ENCODE data around the gene DOCK2.
A peak's percentile ranks its signal among the peaks of the same experiment; 100 is the strongest.

The DOCK2 gene

DNA sequence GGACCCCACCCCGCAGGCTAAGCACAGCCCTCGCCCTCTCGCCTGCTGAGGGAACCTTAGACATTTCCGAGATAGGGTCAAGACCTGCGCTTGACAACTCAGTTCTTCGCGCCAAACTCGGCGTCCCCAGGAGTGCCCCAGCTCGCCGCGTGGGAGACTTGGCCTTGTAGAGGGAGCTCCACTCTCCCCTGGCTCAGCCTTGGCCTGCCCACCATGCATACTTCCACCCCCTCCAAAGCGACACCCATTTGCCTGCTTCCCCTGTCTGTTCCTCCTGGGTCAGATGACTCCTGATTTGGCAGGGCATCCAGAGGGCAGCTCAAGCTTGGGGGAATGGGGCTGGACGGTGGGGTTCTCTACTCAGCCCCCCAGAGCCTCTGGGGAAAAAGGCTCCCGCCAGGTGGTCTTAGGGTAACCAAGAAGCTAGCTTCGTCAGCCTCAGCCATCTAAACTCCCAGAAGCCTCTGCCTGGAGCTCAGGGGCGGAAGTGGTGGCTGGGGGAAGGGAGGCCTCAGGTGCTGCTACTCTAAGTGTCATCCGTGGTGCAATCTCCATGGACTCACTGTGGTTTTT lies 560 bp downstream of the DOCK2 start:
- peak overlapping the region; percentile 75 for H3K9ac ChIP-seq (ENCODE audit: low read length)
- H3K27ac ChIP-seq (ENCODE audit: low read length), result peak overlapping the region; percentile 53; the same call in 1 of the 2 replicates
- peak overlapping the region; percentile 87 for H2AFZ ChIP-seq (ENCODE audit: low read length)
- H3K27me3 ChIP-seq (replicated peaks; ENCODE audit: insufficient read depth, low read length), result no peaks in the 10 kb centered on the region
- peak overlapping the region; percentile 69 for H3K4me3 ChIP-seq (ENCODE audit: low read length)
- no peak for TF ChIP-seq EZH2phosphoT487 (IDR thresholded peaks at IDR 0.05; ENCODE audit: low read length)
- TF ChIP-seq EZH2 (optimal IDR thresholded peaks at IDR 0.05; ENCODE audit: low read depth, low read length), result no peak
- TF ChIP-seq, protein P1, sequence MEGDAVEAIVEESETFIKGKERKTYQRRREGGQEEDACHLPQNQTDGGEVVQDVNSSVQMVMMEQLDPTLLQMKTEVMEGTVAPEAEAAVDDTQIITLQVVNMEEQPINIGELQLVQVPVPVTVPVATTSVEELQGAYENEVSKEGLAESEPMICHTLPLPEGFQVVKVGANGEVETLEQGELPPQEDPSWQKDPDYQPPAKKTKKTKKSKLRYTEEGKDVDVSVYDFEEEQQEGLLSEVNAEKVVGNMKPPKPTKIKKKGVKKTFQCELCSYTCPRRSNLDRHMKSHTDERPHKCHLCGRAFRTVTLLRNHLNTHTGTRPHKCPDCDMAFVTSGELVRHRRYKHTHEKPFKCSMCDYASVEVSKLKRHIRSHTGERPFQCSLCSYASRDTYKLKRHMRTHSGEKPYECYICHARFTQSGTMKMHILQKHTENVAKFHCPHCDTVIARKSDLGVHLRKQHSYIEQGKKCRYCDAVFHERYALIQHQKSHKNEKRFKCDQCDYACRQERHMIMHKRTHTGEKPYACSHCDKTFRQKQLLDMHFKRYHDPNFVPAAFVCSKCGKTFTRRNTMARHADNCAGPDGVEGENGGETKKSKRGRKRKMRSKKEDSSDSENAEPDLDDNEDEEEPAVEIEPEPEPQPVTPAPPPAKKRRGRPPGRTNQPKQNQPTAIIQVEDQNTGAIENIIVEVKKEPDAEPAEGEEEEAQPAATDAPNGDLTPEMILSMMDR (IDR thresholded peaks at IDR 0.05; ENCODE audit: low read length), result no peak
- no peaks in the 10 kb centered on the region for H4K20me1 ChIP-seq (ENCODE audit: insufficient read depth, low read length)
- H3K9me3 ChIP-seq (replicated peaks; ENCODE audit: insufficient read depth, low read length), result no peaks in the 10 kb centered on the region
- no peaks in the 10 kb centered on the region for H3K36me3 ChIP-seq (replicated peaks; ENCODE audit: insufficient read depth, low read length)
- peak overlapping the region; percentile 77 for H3K4me2 ChIP-seq (ENCODE audit: low read depth, low read length)
- H3K4me1 ChIP-seq (ENCODE audit: low read length), result peaks cover 9% of the 10 kb centered on the region
- DNase-seq, result peak; percentile 59
- H3F3A ChIP-seq (ENCODE audit: insufficient read depth, low read length), result no peaks in the 10 kb centered on the region
- no peaks in the 10 kb centered on the region for H3K9me2 ChIP-seq (replicated peaks; ENCODE audit: insufficient read depth, low read length)
- peaks cover 62% of the 10 kb centered on the region for H3K79me2 ChIP-seq (ENCODE audit: low read length)

DNA sequence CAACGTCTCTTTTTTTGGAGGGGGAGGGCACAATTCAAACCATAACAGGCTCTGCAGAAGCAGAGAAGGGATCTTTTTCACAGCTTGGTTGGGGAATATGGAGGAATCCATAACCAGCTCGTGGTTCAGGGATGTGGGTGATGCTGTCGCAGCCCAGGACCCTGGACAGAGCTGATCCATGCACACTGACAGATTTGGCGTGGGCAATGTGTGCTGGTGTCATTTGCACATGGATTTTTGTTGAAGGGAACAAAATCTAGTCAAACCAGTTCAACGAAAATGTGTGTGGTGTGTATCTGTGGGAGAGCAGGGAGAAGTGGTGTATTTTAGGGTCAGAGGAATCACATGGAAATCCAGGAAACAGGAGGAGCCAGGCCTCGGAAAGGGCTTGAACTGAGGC lies 4.2 kb downstream of the DOCK2 start:
- H3K9me2 ChIP-seq (replicated peaks; ENCODE audit: insufficient read depth, low read length), result no peaks in the 10 kb centered on the region
- no peak overlapping the region for H3K4me2 ChIP-seq (ENCODE audit: low read depth, low read length)
- H3K36me3 ChIP-seq (replicated peaks; ENCODE audit: insufficient read depth, low read length), result no peaks in the 10 kb centered on the region
- no peaks in the 10 kb centered on the region for H3F3A ChIP-seq (ENCODE audit: insufficient read depth, low read length)
- peaks cover 6% of the 10 kb centered on the region; the same call in 1 of the 2 replicates for H4K20me1 ChIP-seq (ENCODE audit: insufficient read depth, low read length)
- no peak overlapping the region for H3K27ac ChIP-seq (ENCODE audit: low read length)
- no peaks in the 10 kb centered on the region for H3K9me3 ChIP-seq (replicated peaks; ENCODE audit: insufficient read depth, low read length)
- H2AFZ ChIP-seq (ENCODE audit: low read length), result no peak overlapping the region
- peaks cover 97% of the 10 kb centered on the region for H3K79me2 ChIP-seq (ENCODE audit: low read length)
- TF ChIP-seq, protein P1 (IDR thresholded peaks at IDR 0.05; ENCODE audit: low read length), result no peak
- TF ChIP-seq EZH2 (optimal IDR thresholded peaks at IDR 0.05; ENCODE audit: low read depth, low read length), result no peak
- no peak for TF ChIP-seq EZH2phosphoT487 (IDR thresholded peaks at IDR 0.05; ENCODE audit: low read length)
- no peak overlapping the region for H3K4me3 ChIP-seq (ENCODE audit: low read length)
- H3K27me3 ChIP-seq (replicated peaks; ENCODE audit: insufficient read depth, low read length), result no peaks in the 10 kb centered on the region
- H3K4me1 ChIP-seq (ENCODE audit: low read length), result peaks cover 9% of the 10 kb centered on the region
- no peak overlapping the region for H3K9ac ChIP-seq (ENCODE audit: low read length)
- DNase-seq, result no peak

DNA sequence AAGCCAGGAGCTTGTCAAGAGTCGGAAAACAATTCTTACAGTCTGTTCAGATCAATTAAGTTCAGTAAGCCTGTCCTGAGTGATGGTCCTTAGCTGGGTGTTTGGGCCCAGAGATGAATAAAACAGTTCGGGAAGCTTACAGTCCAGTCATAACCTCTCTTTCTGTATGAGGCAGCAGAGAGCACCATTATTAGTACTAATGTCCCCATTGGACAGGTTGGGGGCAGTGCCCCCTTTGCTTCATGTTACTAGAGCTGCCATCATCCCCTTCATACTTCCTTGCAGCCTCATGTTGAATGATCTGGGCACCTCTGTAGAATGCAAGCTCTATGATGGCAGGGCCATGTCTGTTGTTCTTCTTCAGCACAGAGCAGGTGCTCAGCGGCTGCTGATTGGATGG lies 9.8 kb downstream of the DOCK2 start:
- Histone ChIP-seq H3K9ac (ENCODE audit: low read length) (no peak overlapping the region), H4K20me1 (ENCODE audit: insufficient read depth, low read length) (peaks cover 35% of the 10 kb centered on the region), H3K27ac (ENCODE audit: low read length) (no peak overlapping the region), H3K4me1 (ENCODE audit: low read length) (peaks cover 30% of the 10 kb centered on the region), H3K4me3 (ENCODE audit: low read length) (no peak overlapping the region), H3K4me2 (ENCODE audit: low read depth, low read length) (peak overlapping the region; percentile 57; the same call in 1 of the 2 replicates), H3K9me3 (replicated peaks; ENCODE audit: insufficient read depth, low read length) (no peaks in the 10 kb centered on the region), H3K36me3 (replicated peaks; ENCODE audit: insufficient read depth, low read length) (no peaks in the 10 kb centered on the region), H3K27me3 (replicated peaks; ENCODE audit: insufficient read depth, low read length) (no peaks in the 10 kb centered on the region), H3K79me2 (ENCODE audit: low read length) (peaks cover 99% of the 10 kb centered on the region), H3K9me2 (replicated peaks; ENCODE audit: insufficient read depth, low read length) (no peaks in the 10 kb centered on the region), H2AFZ (ENCODE audit: low read length) (no peak overlapping the region), H3F3A (ENCODE audit: insufficient read depth, low read length) (no peaks in the 10 kb centered on the region)
- DNase-seq, result no peak
- TF ChIP-seq EZH2phosphoT487 (IDR thresholded peaks at IDR 0.05; ENCODE audit: low read length) (no peak), EZH2 (optimal IDR thresholded peaks at IDR 0.05; ENCODE audit: low read depth, low read length) (no peak)
- TF ChIP-seq, protein P1 (IDR thresholded peaks at IDR 0.05; ENCODE audit: low read length), result no peak

Measured in MM.1S (cell line).